Measurements from ENCODE around the gene OR7A5.
"Not testable (repeated sequence)": the region's sequence is repeated elsewhere in the genome, so short reads cannot be mapped to it uniquely, and the experiment has no call there.

OR7A5 gene

GRCh38 chr19:14783410-14783998, 51.5 kb downstream of the OR7A5 start:
- peak in 1 of 2 donors; percentile 22 for DNase-seq

DNA sequence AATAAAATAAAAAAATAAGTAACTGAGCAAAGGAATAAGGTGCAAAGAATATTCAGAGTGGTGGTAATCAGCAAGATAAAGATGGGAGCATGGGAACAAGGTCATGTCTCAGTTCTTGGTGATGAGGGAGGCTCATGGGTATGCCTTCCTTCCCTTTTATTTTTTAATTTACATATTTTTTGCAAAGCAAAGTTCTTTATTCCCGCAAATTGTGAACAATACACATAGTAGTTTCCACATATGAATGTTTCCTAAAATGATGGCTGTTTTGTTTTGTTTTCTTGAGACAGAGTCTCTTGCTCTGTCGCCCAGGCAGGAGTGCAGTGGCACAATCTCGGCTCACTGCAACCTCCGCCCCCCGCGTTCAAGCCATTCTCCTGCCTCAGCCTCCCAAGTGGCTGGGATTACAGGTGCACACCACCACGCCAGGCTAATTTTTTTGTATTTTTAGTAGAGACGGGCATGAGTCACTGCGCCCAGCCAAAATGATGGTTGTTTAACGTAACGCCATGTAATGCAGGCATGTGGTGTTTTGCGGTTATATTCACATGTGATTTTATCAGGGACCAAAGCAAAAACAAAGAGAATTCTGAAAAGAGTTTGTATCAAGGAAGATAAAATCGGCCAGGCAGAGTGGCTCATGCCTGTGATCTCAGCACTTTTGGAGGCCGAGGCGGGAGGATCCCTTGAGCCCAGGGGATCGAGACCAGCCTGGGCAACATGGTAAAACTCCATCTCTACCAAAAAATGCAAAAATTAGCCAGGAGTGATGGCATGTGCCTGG, 52.2 kb downstream of the OR7A5 start:
- DNase-seq, result no peak

- DNase-seq, result not testable (repeated sequence)
Observed at GRCh38 chr19:14781713-14782536, 53.1 kb downstream of the OR7A5 start.

DNA sequence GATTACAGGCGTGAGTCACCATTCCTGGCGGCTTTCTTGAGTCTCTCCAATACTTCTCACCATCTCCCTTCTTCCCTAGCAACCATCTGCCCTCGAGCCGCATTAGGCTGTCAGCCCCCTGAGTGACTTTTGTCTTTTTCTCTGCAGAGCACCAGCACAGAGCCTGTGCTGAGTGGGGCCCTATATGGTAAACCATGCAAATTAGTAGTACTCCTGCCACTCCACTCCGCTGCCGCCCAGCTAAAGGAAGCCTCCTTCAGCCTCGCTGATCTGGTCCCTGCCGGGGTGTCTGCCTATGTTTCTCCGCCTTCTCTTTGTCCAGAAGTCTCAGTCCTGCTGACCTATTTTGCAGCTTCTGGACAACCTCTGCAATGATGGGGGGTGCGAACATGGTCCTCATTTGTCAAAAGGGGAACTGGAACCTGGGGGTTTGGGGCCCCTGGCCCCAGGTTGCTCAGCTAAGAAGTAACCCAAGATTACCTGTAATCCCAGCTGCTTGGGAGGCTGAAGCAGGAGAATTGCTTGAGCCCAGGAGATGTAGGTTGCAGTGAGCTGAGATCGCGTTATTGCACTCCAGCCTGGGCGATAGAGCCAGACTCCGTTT, 54.3 kb downstream of the OR7A5 start:
- not testable (repeated sequence) for DNase-seq

DNA sequence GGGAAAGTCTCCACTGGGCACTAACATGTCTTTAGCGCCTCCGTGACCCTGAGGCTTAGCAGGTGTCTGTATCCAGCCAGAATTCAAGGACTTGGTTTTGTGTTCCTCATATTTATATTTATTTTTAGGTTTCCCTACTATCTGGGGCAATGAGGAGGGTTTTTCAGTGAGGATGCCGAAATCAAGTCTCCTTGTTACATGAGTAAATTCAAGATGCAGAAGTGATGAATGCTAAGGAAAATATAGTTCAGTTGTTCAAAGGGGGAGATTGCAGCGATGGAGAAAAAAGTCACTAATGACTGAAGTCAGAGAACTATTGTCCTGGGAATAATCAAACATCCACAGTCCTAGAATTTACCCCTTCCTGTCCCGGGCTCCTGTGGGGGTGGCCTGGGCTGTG, 55.8 kb downstream of the OR7A5 start:
- DNase-seq, result no peak

- not testable (repeated sequence) for DNase-seq
Observed at GRCh38 chr19:14778110-14778845, 56.7 kb downstream of the OR7A5 start, which contains the start of gene ADGRE2. Gene ADGRE2, minus strand, starts transcription at chr19:14778560. Its CDS starts 1,804 bp downstream, at chr19:14776756.

- DNase-seq, result not testable (repeated sequence)
Observed at GRCh38 chr19:14777645-14778044, 57.3 kb downstream of the OR7A5 start.
